HG02943 (cell line): Measurements from ENCODE around the gene CRACDL.

ENCODE experiments used
- ATAC-seq: cut with Tn5 transposase; IDR thresholded peaks from one replicate; pipeline ENCODE4 v1.9.1; 2021; ENCODE audit warnings: mild to moderate bottlenecking, low read depth, moderate library complexity; ENCODE audit not compliant: unreplicated experiment

CRACDL gene

GRCh38 chr2:98868548-98869271 lies 67.3 kb downstream of the CRACDL start:
- no peak for ATAC-seq

- no peak for ATAC-seq
Measured at GRCh38 chr2:98867539-98868309, 68.3 kb downstream of the CRACDL start.

GRCh38 chr2:98866033-98866432 lies 70.0 kb downstream of the CRACDL start:
- ATAC-seq = no peak

- ATAC-seq = no peak
Measured at GRCh38 chr2:98861601-98862000, 74.4 kb downstream of the CRACDL start.

- no peak for ATAC-seq
Measured at GRCh38 chr2:98859323-98859722, 76.7 kb downstream of the CRACDL start.

- ATAC-seq = no peak
Measured at GRCh38 chr2:98857001-98857400, 79.0 kb downstream of the CRACDL start.

- ATAC-seq = no peak
Measured at GRCh38 chr2:98854682-98855081, 81.3 kb downstream of the CRACDL start.

- ATAC-seq = no peak
Measured at GRCh38 chr2:98852932-98853331, 83.1 kb downstream of the CRACDL start.

- no peak for ATAC-seq
Measured at GRCh38 chr2:98850074-98850473, 86.0 kb downstream of the CRACDL start.

- no peak for ATAC-seq
Measured at GRCh38 chr2:98849113-98849512, 86.9 kb downstream of the CRACDL start.

- ATAC-seq = no peak
Measured at GRCh38 chr2:98847853-98848252, 88.2 kb downstream of the CRACDL start.

- no peak for ATAC-seq
Measured at GRCh38 chr2:98846041-98846440, 90.0 kb downstream of the CRACDL start.

- no peak for ATAC-seq
Measured at GRCh38 chr2:98842136-98842535, 93.9 kb downstream of the CRACDL start.

GRCh38 chr2:98839292-98839691 lies 96.7 kb downstream of the CRACDL start:
- no peak for ATAC-seq

GRCh38 chr2:98835831-98836385 lies 100.1 kb downstream of the CRACDL start:
- no peak for ATAC-seq

- no peak for ATAC-seq
Measured at GRCh38 chr2:98833917-98834263, 102.1 kb downstream of the CRACDL start.

- ATAC-seq = no peak
Measured at GRCh38 chr2:98833172-98833916, 102.7 kb downstream of the CRACDL start.

GRCh38 chr2:98832172-98832571 lies 103.9 kb downstream of the CRACDL start:
- ATAC-seq = no peak

- ATAC-seq = no peak
Measured at GRCh38 chr2:98830571-98831145, 105.4 kb downstream of the CRACDL start.

GRCh38 chr2:98829581-98830270 lies 106.3 kb downstream of the CRACDL start:
- no peak for ATAC-seq
